IMR-90 (cell line): ENCODE results near the gene CYREN. TPM values are rescaled to one million over a fixed set of nuclear protein-coding genes. Genes with fewer than 3 reads are reported as not detected.

Experiments used
- ATAC-seq: fragments of 200-7000 bp; cut with Tn5 transposase; 2 replicates; pipeline ENCODE4 v1.9.1; 2020; ENCODE audit warnings: low read depth, mild to moderate bottlenecking, moderate library complexity
- BruUV-seq: library from RNA; stranded (reverse); fragments of 400-500 nt; replicated peaks from 2 replicates; lab custom pipeline; 2021; lab: Mats Ljungman, UMichigan
- CTCF ChIA-PET: fragments of 300-600 bp; formaldehyde crosslinking; extraction: SDS; loops from one replicate; lab custom pipeline; 2021; ENCODE audit warnings: antibody characterized with exemption; lab: Yijun Ruan, JAX
- POLR2A ChIA-PET: fragments of 300-600 bp; sonication (Branson Sonifier 250); formaldehyde crosslinking; loops from one replicate; lab custom pipeline; 2022; ENCODE audit warnings: antibody characterized with exemption; ENCODE audit not compliant: unreplicated experiment; lab: Charles Lee
- DNase-seq: peaks from one replicate; pipeline ENCODE4 v3.0.0; 2013
- H2AFZ ChIP-seq: replicated peaks from 2 replicates; pipeline ENCODE3; 2013; ENCODE audit warnings: low read length, mild to moderate bottlenecking; ENCODE audit not compliant: poor library complexity
- H2AK5ac ChIP-seq: 2 replicates; pipeline ENCODE4 v1.6.1; 2013; ENCODE audit warnings: low read depth, low read length, inconsistent platforms
- H2AK9ac ChIP-seq: replicated peaks from 2 replicates; pipeline ENCODE3; 2013; ENCODE audit warnings: mild to moderate bottlenecking, low read depth, low read length, moderate library complexity; ENCODE audit not compliant: poor library complexity
- H2BK120ac ChIP-seq: 2 replicates; pipeline ENCODE4 v1.6.1; 2013; ENCODE audit warnings: low read depth, low read length, inconsistent platforms
- H2BK15ac ChIP-seq: 3 replicates; pipeline ENCODE4 v1.6.1; 2013; ENCODE audit warnings: low read depth, low read length, inconsistent platforms
- H2BK20ac ChIP-seq: 2 replicates; pipeline ENCODE4 v1.6.1; 2013; ENCODE audit warnings: low read depth, mild to moderate bottlenecking, inconsistent platforms, low read length, moderate library complexity
- H2BK5ac ChIP-seq: 2 replicates; pipeline ENCODE4 v1.6.1; 2013; ENCODE audit warnings: mild to moderate bottlenecking, low read depth, low read length, inconsistent platforms; ENCODE audit not compliant: poor library complexity, severe bottlenecking
- H3K14ac ChIP-seq: replicated peaks from 2 replicates; pipeline ENCODE4 v1.6.1; 2013; ENCODE audit warnings: low read depth, low read length, inconsistent platforms
- H3K18ac ChIP-seq: 2 replicates; pipeline ENCODE4 v1.6.1; 2013; ENCODE audit warnings: low read depth, low read length, control low read depth
- H3K23ac ChIP-seq: 2 replicates; pipeline ENCODE4 v1.6.1; 2013; ENCODE audit warnings: low read depth, low read length, inconsistent platforms
- H3K27ac ChIP-seq: 2 replicates; pipeline ENCODE4 v1.5.1; 2013; ENCODE audit warnings: mild to moderate bottlenecking, control low read depth, low read length; ENCODE audit not compliant: insufficient read depth
- H3K27me3 ChIP-seq: 2 replicates; pipeline ENCODE4 v1.6.1; 2013; ENCODE audit warnings: low read length; ENCODE audit not compliant: control insufficient read depth, insufficient read depth
- H3K36me3 ChIP-seq: 2 replicates; pipeline ENCODE4 v1.6.1; 2013; ENCODE audit warnings: low read length, mixed read lengths; ENCODE audit not compliant: control insufficient read depth, insufficient read depth
- H3K4ac ChIP-seq: 2 replicates; pipeline ENCODE4 v1.6.1; 2013; ENCODE audit warnings: low read depth, low read length, inconsistent platforms
- H3K4me1 ChIP-seq: 2 replicates; pipeline ENCODE4 v1.6.1; 2013; ENCODE audit warnings: low read length, mixed read lengths; ENCODE audit not compliant: control insufficient read depth, insufficient read depth
- H3K4me2 ChIP-seq: 2 replicates; pipeline ENCODE4 v1.6.1; 2013; ENCODE audit warnings: low read depth, mild to moderate bottlenecking, control low read depth, low read length, moderate library complexity
- H3K4me3 ChIP-seq: 2 replicates; pipeline ENCODE4 v1.5.1; 2013; ENCODE audit warnings: low read depth, mild to moderate bottlenecking, control low read depth, low read length, moderate library complexity; ENCODE audit not compliant: insufficient read depth
- H3K56ac ChIP-seq: 2 replicates; pipeline ENCODE4 v1.6.1; 2013; ENCODE audit warnings: low read length, inconsistent platforms; ENCODE audit not compliant: insufficient read depth; ENCODE audit errors: extremely low read depth
- H3K79me1 ChIP-seq, 2 experiments: 2 replicates each; pipeline ENCODE4 v1.6.1; 2013; ENCODE audit warnings: low read length in 2 of 2, inconsistent platforms in 1 of 2, low read depth in 1 of 2
- H3K9ac ChIP-seq: 2 replicates; pipeline ENCODE4 v1.6.1; 2013; ENCODE audit warnings: low read depth, low read length, control low read depth
- H3K9me1 ChIP-seq: 2 replicates; pipeline ENCODE4 v1.6.1; 2013; ENCODE audit warnings: low read length, inconsistent platforms; ENCODE audit not compliant: insufficient read depth
- H3K9me3 ChIP-seq: 2 replicates; pipeline ENCODE4 v1.6.1; 2013; ENCODE audit warnings: low read length; ENCODE audit not compliant: control insufficient read depth, insufficient read depth
- H4K20me1 ChIP-seq: 2 replicates; pipeline ENCODE4 v1.6.1; 2013; ENCODE audit warnings: low read length, inconsistent platforms; ENCODE audit not compliant: insufficient read depth
- H4K5ac ChIP-seq: 2 replicates; pipeline ENCODE4 v1.6.1; 2013; ENCODE audit warnings: mild to moderate bottlenecking, low read depth, low read length, control low read depth
- H4K8ac ChIP-seq, 2 experiments: 2 replicates each; pipeline ENCODE4 v1.6.1; 2013; ENCODE audit warnings: low read depth in 2 of 2, low read length in 2 of 2, control low read depth in 1 of 2, inconsistent platforms in 1 of 2
- H4K91ac ChIP-seq: 2 replicates; pipeline ENCODE4 v1.6.1; 2013; ENCODE audit warnings: low read depth, low read length, inconsistent platforms; ENCODE audit not compliant: insufficient read depth
- CHD1 ChIP-seq: IDR thresholded peaks from 2 replicates; pipeline ENCODE4 v1.6.1; 2012; ENCODE audit warnings: low read depth, low read length, improper control_type of control experiment
- CTCF ChIP-seq: conservative IDR thresholded peaks from 2 replicates; pipeline ENCODE4 v1.5.1; 2012; ENCODE audit warnings: mild to moderate bottlenecking, low read depth, low read length, improper control_type of control experiment
- MAFK ChIP-seq: IDR thresholded peaks from 2 replicates; pipeline ENCODE4 v1.6.1; 2012; ENCODE audit warnings: low read depth, low read length, improper control_type of control experiment
- MXI1 ChIP-seq: IDR thresholded peaks from 2 replicates; pipeline ENCODE4 v1.6.1; 2012; ENCODE audit warnings: low read depth, mild to moderate bottlenecking, low read length, moderate library complexity, borderline replicate concordance
- POLR2A ChIP-seq: IDR thresholded peaks from 2 replicates; pipeline ENCODE4 v1.6.1; 2012; ENCODE audit warnings: mild to moderate bottlenecking, low read depth, low read length
- RCOR1 ChIP-seq: IDR thresholded peaks from 2 replicates; pipeline ENCODE4 v1.6.1; 2012; ENCODE audit warnings: mild to moderate bottlenecking, low read length, improper control_type of control experiment; ENCODE audit not compliant: insufficient replicate concordance
- USF2 ChIP-seq: fragments of 150-350 bp; IDR thresholded peaks from 2 replicates; pipeline ENCODE4 v1.6.1; 2017; ENCODE audit warnings: mild to moderate bottlenecking, antibody characterized with exemption, low read length, low read depth
- WGBS, 2 experiments: methylation state at CpG; one replicate each; pipeline versions ENCODE4 v1.1.5 to v1.1.7; 2013; ENCODE audit warnings: missing lambda C conversion rate in 2 of 2; ENCODE audit not compliant: insufficient read length in 1 of 2; ENCODE audit errors: extremely low coverage in 2 of 2; 5-methylcytosine and 5-hydroxymethylcytosine counted together
- dilution Hi-C: fragments of 300-500 bp; cut with HindIII; formaldehyde crosslinking; loops from one replicate; pipeline ENCODE4 v1.14.3; 2018; ENCODE audit warnings: low sequenced_read_pairs; ENCODE audit not compliant: unreplicated experiment
- in situ Hi-C: fragments of 300-500 bp; cut with MboI; formaldehyde crosslinking; loops from 3 replicates; pipeline ENCODE4 v1.14.3; 2019; ENCODE audit warnings: low sequenced_read_pairs, inconsistent platforms, mixed read lengths
- intact Hi-C: fragments of 100-400 bp; cut with micrococcal nuclease; formaldehyde crosslinking; loops from 2 replicates; pipeline ENCODE4 v1.10.0; 2022
- polyA plus RNA-seq, 3 experiments: library from polyadenylated mRNA; depleted of rRNA; stranded (reverse); fragments of >200 nt; gene quantifications; 2 replicates each; pipeline ENCODE4 v1.2.3, GENCODE V29; 2012; ENCODE audit warnings: low replicate concordance in 1 of 3
- total RNA-seq: library from RNA; depleted of rRNA; stranded (reverse); fragments of >200 nt; gene quantifications from 2 replicates; pipeline ENCODE4 v1.2.3, GENCODE V29; 2012

The CYREN gene
- total and polyA plus RNA-seq, 2 of the 4 experiments (the other 2 are of a cell fraction): 26.5 to 29.2 TPM

GRCh38 chr7:135204876-135205275 lies 34.4 kb upstream of the CYREN start:
- H2BK15ac ChIP-seq: 0 out of 3 replicates have a peak overlapping the region, but pooled peaks have one; percentile 11
- no peak overlapping the region for H2AK5ac ChIP-seq
- peak overlapping the region in 1 of 2 experiments; percentile 9; a peak in 1 of 4 replicates for H4K8ac ChIP-seq
- CTCF ChIA-PET: interaction anchor here (0.6 to 1.0 kb wide), 3 partner anchors 26 to 748 kb away, joined by 3 to 4 read pairs (median 3); no protein-coding TSS in a partner anchor
- in situ Hi-C loops (no loop called here), dilution Hi-C loops (no loop called here), intact Hi-C loops (no loop called here)
- peaks cover 8 to 29% of the 10 kb centered on the region in 2 experiments for H3K79me1 ChIP-seq
- POLR2A ChIA-PET: no interaction called here
- no peak overlapping the region for H3K4me2 ChIP-seq
- no peak overlapping the region for H3K27ac ChIP-seq
- peaks cover 9% of the 10 kb centered on the region for H3K36me3 ChIP-seq
- H4K91ac ChIP-seq: 0 out of 2 replicates have a peak overlapping the region, but pooled peaks have one; percentile 1
- H2BK20ac ChIP-seq: no peak overlapping the region
- no peaks in the 10 kb centered on the region for H4K20me1 ChIP-seq
- ATAC-seq: no peak
- H3K56ac ChIP-seq: no peak overlapping the region
- no peak overlapping the region for H2BK5ac ChIP-seq
- H3K9me1 ChIP-seq: peaks cover 20% of the 10 kb centered on the region
- H3K14ac ChIP-seq: 0 out of 2 replicates have a peak overlapping the region, but pooled peaks have one; percentile 2
- no peaks in the 10 kb centered on the region for H3K27me3 ChIP-seq
- BruUV-seq: no TSS peak
- TF ChIP-seq POLR2A: no peak
- TF ChIP-seq MAFK: no peak
- TF ChIP-seq MXI1: no peak
- TF ChIP-seq USF2: no peak
- no peak for TF ChIP-seq CTCF
- TF ChIP-seq RCOR1: no peak
- no peak for TF ChIP-seq CHD1
- H2BK120ac ChIP-seq: peak overlapping the region; percentile 68
- no peak overlapping the region for H3K4me3 ChIP-seq
- H3K18ac ChIP-seq: no peak overlapping the region
- no peak overlapping the region for H4K5ac ChIP-seq
- no peak for DNase-seq
- H3K23ac ChIP-seq: no peak overlapping the region
- peaks cover 8% of the 10 kb centered on the region; the same call in 1 of the 2 replicates for H3K4me1 ChIP-seq
- H2AK9ac ChIP-seq: no peak overlapping the region
- H3K9ac ChIP-seq: no peak overlapping the region
- no peak overlapping the region for H2AFZ ChIP-seq
- 86% methylated on average over 1 of the region's 5 CpGs; no CpG with 5 or more reads in 1 of the 2 experiments for WGBS, 2 experiments
- H3K9me3 ChIP-seq: no peaks in the 10 kb centered on the region
- peak overlapping the region; percentile 29; the same call in 1 of the 2 replicates for H3K4ac ChIP-seq
